Activated gamma-delta T cell (primary cell): ENCODE results near the gene INTS7.

Experiments
- DNase-seq: peaks from one replicate; lab custom pipeline; 2025; lab: John Stamatoyannopoulos, UW

The INTS7 gene

DNA sequence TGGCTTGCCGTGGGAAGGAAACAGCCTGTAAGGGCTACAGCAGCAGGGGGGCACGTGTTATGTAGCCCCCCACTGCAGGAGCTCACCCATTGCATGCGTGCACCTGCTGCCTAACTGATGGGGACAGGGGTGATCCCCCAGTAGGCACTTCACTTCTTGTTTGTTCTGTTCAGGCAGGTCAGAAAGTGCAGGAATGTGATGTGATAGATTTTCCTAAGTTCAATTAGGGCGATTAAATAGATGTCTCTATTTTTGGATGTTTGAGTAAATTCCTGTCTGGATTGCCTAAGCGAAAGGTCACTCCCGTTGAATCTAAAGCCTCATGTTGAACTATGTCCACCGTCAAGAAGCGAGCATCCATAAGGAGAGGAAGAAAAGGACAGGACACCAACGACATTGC is 126.0 kb downstream of the INTS7 start:
- DNase-seq = no peak

DNA sequence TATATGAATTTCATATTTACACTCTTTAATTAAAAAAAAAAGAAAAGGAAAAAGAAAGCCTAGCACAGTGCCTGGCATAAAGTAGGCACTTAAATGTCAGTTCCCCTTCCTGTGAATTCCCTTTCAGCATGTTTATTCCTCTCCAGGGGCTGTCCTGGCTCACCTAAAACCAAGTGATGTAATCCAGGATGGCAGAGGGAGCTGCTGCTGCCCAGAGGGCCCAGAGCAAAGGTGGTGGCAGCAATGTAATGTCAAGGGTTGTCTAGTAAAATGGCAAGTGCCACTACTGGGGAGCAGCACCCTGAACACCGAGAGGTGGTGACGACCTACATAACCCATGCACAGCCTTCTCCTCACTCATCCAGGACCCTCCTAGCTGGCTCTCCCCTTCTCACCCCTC is 126.4 kb downstream of the INTS7 start:
- DNase-seq = no peak

- DNase-seq = no peak
Observed at GRCh38 chr1:211908453-211908852, 126.9 kb downstream of the INTS7 start.

GRCh38 chr1:211903490-211904245 is 131.7 kb downstream of the INTS7 start:
- DNase-seq = no peak

DNA sequence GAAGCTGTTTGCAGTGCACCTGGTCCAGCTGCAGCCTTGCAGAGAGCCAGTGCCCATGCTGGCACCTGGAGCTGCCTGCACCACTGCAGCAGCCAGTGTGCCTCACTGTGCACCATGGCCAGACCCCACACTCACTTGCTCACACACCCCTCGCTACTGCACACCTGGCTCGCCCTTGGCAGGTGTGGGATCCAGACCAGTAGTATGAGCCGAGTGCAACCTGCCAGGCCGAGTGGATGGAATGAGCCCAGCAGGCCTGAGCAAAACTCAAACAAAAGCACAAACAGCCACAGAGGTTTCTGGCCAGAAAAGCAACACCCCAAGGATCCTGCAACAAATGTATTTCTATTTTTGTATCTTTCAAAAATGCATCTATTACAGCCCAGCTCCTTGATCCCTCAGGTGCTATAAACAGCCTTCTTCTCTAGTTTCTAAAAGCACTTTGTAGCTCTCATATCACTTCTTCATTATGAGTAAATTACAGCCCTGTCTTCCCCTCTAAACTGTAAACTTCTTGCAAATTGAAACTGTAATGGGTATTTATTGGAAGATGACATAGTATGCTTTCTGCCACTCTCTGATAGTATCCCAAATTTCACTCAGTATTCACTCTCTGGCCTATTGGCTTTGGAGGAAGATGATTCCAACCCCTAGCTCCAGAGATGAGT is 132.6 kb downstream of the INTS7 start:
- DNase-seq = no peak

- no peak for DNase-seq
Observed at GRCh38 chr1:211901945-211902344, 133.4 kb downstream of the INTS7 start.

DNA sequence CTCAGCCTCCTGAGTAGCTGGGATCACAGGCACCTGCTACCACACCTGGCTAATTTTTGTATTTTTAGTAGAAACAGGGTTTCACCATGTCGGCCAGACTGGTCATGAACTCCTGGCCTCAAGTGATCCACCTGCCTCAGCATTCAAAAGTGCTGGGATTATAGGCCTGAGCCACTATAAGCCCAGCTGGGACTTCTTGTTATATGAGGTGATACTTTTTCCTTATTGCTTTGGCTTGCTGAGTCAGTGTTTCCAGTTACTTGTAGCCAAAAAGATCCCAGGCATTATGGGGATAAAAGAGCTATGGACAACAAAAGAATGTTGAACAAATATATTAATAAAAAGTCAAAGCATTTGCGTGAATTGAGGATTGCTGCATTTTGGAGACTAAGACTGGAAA is 134.9 kb downstream of the INTS7 start:
- no peak for DNase-seq

- no peak for DNase-seq
Observed at GRCh38 chr1:211896958-211897357, 138.4 kb downstream of the INTS7 start.

GRCh38 chr1:211895126-211895759 is 140.1 kb downstream of the INTS7 start:
- DNase-seq = no peak

- DNase-seq = no peak
Observed at GRCh38 chr1:211894312-211894711, 141.0 kb downstream of the INTS7 start.

DNA sequence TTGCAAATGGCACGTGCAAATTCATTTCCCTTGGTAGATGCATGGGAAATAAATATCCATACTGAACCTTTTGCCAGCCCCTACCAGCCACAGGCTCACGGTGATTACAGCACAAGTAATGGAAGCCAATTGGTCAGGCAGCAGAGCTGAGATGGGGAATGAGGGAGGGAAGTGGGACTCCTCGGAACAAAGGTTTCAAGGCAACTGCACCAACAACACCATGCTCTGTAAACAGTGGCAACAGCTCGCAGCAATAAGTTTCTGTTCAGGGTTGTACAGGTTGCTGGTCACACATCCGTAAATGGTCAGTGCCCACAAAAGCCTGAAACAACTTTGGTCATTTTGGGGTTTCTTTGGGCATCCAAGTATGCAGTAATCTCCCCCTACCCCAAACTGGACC is 142.1 kb downstream of the INTS7 start:
- DNase-seq = no peak

GRCh38 chr1:211892577-211892976 is 142.8 kb downstream of the INTS7 start:
- DNase-seq = no peak

DNA sequence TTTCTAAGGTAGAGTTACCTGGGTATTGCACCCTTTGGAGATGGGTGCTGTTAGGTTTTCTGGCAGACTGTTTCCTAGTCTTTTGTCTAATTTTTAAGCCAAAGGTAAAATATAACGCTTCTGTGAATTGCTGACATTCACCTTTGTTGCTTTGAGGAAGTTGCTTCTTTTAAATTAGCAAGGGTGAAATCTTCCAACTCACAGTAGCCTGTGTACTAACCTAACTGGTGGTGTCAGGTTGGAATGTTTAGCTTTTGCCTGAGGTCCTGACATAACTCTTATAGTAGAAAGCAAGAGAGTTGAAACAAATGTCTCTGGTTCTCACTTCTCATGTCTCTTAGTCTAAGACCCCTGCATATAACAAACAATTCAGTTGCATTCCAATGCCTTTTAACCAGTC is 143.6 kb downstream of the INTS7 start:
- DNase-seq = no peak
